DMS53 treated with DMSO at 0.1 percent for 48 hours (cell line): Measurements from ENCODE around the gene HLA-DQA2.
"Not testable (repeated sequence)": the region's sequence is repeated elsewhere in the genome, so short reads cannot be mapped to it uniquely, and the experiment has no call there.

Source experiments
- DNase-seq: peaks from one replicate; lab custom pipeline; 2025; ENCODE audit not compliant: unreplicated experiment; lab: John Stamatoyannopoulos, UW

The HLA-DQA2 gene

GRCh38 chr6:32775071-32775470 lies 33.9 kb downstream of the HLA-DQA2 start:
- DNase-seq: no peak

- no peak for DNase-seq
Observed at GRCh38 chr6:32779036-32779435, 37.8 kb downstream of the HLA-DQA2 start.

- DNase-seq: not testable (repeated sequence)
Observed at GRCh38 chr6:32782923-32783322, 41.7 kb downstream of the HLA-DQA2 start.

- DNase-seq: peak; percentile 89
Observed at GRCh38 chr6:32785781-32786533, 44.8 kb downstream of the HLA-DQA2 start.

GRCh38 chr6:32790306-32790705 lies 49.1 kb downstream of the HLA-DQA2 start:
- DNase-seq: no peak

- DNase-seq: no peak
Observed at GRCh38 chr6:32792901-32793435, 51.8 kb downstream of the HLA-DQA2 start.

GRCh38 chr6:32794510-32794909 lies 53.3 kb downstream of the HLA-DQA2 start:
- no peak for DNase-seq
